ENCODE data around the gene S1PR3.

S1PR3 gene

DNA sequence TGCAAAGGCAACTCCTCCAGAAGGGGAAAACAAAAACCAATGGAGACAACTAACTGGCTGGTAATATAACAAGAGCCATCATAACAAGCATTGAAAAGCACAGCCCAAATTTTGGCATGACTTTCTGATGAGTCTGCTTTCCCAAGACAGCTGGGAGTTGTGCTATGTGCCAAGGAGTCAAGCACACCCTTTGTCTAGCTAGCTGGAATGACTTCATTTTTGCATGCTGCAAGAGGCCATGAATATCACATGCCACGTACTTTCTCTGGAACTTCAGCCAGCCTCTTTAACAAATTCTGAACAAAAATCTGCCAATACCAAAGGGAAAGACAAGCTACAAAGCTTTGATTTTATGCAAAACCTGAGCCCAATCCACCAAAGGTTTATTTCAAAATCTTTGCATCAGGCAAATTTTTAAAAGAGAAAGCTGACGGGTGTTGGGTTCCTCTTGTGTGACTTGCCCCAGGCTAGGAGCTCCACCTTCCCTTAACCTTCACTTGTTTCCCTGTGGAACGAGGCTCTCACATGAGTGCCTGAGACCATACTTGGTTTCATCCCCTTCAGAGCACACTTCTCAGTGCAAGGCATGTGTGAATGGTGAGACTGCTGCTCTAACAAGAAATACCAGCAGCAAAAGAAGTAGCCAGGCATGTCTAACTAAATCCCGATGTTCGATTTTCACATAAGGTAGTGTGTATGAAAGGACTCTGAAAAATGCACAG lies 47.3 kb downstream of the S1PR3 start:
- no peak for DNase-seq (ENCODE audit: low spot score)

DNA sequence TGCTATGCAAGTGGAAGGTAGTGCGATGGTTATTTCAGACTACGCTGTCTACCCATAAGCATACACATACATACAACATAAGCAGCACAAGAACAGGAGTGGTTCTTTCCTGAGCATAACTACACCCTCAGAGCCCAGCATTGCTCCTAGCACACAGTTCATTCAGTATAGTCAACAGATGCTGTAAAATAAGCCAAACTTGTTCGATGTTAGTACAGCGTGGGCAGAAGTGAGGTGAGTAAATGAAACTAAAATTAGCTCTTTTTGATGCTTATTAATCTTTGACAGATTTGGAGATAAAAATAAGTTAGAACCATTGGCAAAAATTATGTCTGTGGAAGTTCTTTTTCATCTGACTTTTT lies 47.8 kb downstream of the S1PR3 start:
- no peak for DNase-seq (ENCODE audit: low spot score)

DNA sequence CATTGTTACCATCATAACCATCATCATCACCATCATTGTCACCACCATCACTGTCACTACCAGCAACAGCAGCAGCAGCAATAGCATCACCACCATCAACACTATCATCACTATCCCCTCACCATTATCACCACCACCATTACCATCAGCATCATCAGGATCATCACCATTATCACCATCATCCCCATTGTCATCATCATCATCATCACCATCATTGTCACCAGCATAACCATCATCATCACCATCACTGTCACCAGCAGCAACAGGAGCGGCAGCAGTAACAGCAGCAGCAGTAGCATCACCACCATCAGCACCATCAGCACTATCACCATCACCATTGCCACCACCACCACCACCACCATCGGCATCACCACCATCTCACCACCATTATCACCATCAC lies 48.4 kb downstream of the S1PR3 start:
- no peak for DNase-seq (ENCODE audit: low spot score)

DNA sequence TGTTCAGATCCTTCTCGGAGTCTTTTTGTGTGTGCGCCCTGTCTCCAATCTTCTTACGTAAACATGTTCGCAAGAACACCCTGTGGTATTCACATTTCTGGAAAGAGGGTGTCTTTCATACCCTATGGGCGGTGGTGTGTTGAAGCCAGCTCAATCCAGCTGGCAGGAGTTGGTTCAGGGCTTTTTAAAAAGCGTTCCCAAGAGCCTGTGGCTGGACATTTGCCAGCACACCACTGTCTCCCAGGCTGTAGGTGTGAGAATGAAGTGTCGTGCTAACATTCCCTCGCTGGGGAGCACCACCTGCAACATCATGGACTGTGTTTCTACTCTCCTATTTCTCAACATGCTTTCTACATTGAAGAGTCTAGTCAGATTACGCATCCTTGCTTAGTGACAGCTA lies 51.7 kb downstream of the S1PR3 start:
- no peak for DNase-seq (ENCODE audit: low spot score)

DNA sequence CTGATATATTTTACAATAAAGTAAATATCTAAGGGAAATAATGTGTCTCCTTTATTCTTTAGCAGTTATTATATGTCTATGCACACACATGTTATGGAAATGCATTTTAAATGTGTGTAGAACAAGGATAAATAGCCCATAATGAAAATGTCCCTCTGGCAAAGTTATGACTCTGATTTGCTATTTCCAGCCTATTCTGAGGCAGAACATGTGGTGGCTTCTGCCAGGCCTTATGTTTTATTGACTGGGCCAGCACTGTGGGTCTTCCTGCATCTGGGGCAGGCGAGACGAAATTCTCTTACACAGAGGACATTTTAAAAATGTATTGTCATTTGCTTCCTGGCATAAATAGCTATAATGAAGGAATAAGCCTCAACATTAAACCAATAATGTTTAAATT lies 52.8 kb downstream of the S1PR3 start:
- no peak for DNase-seq (ENCODE audit: low spot score)

DNA sequence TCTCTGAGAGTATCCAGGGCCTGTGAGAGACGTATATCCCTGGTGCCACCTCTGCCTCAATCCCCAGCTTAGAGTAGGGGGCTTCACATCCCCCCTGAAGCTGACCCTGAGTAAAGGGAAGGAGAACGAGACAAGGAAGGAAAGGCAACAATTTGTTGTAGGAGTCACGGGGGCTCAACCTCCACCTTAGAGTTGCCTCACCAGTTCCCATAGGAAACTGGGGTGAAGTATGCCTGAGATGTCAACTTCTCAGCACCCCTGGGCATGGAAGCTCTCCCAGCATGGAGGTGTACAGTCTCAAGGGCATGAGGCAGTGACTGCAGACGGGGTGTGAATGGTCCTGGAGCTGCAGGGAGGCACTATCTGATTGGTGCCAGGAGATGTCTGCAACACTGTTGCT lies 53.6 kb downstream of the S1PR3 start:
- DNase-seq (ENCODE audit: low spot score): no peak

DNA sequence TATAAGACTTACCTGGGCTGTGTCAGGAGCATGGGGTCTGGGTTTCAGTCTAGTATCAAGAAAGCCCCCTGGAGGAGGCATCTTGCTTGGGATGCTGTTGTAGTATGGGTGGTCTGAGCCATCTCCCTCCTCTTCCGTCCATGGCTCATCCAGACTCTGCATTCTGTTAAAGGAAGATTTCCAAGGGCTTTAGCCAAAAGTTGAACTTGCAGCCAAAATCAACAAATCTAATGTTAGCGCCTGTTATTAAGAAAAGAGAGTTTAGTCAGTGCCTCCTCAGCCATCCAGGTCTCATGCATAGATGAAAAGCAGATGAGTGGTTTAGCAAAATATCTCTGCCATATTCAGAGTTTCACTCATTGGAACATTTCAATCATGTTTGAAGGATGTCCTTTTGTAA lies 55.6 kb downstream of the S1PR3 start:
- DNase-seq (ENCODE audit: low spot score): peak; percentile 17

DNA sequence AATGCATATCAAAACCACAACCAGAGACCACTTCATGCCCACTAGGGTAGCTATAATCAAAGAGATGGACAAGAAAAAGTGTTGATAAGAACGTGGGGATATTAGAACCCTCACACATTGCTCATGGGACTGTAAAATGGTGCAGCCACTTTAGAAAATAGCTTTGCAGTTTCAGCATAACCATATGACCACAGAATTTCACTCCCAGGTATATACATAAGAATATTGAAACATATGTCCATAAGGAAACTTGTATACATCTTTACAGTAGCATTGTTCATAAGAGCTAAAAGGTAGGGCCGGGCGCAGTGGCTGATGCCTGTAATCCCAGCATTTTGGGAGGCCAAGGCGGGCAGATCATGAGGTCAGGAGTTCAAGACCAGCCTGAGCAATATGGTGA lies 56.4 kb downstream of the S1PR3 start:
- no peak for DNase-seq (ENCODE audit: low spot score)

DNA sequence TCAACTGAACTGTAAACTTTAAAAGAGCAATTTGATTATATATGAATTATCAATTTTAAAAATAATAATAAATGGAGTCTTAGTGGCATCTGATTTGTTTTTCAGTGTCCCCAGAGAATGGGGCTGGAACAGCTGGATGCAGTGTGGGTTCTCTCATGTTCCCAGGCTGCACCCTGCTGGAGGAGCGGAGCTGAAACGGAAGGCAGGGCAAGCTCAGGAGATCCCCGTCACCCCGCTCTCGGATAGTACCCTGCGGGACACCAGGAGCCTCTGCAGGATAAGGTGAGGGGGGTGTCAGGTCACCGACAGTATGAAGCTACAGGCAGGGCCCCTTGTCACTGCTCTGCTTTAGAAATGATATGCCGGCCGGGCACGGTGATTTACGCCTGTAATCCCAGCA lies 57.3 kb downstream of the S1PR3 start:
- DNase-seq (ENCODE audit: low spot score): no peak

DNA sequence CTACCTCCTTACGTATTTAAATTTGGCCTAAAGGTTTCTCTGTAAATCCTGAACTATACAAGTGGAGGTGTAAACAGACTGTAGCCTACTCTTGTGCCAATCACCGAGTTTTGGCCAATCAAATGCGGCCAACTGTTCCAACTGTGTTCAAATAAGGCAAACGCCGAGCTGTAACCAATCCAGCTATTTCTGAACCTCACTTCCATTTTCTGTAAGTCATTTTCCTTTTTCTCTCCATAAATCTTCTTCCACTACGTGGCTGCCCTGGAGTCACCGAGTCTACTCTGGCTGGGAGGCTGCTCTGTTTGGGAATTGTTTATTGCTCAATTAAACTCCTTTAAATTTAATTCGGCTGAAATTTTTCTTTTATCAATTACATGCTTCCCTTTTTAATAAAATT lies 58.4 kb downstream of the S1PR3 start:
- DNase-seq (ENCODE audit: low spot score): no peak

DNA sequence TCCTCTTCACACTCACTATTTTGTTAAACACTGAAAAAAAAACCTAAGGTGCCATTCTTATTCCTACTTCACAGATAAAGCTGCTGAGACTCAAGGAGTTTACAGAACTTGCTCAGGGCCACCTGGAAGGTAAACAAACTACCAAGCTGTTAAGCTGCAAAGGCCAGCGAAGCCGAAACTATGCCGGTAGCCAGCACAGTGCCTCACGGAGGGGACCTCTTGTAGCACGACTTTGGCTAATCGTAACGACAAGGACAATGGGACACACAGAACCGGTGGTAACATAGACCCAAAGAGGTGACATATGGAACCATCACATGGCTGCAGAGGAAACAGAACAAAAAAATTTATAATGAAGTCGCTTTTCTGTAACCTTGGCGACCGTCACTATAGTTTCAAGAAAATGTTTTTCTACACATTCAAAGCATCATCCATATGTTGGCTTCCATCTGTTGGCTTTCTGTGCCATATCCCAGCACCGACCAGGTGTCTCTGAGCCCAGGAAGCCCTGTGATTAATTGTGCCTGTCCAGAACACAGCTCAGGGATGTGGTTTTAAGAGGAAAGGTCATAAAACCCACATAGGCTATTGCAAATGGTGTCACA lies 60.3 kb downstream of the S1PR3 start:
- no peak for DNase-seq (ENCODE audit: low spot score)

DNA sequence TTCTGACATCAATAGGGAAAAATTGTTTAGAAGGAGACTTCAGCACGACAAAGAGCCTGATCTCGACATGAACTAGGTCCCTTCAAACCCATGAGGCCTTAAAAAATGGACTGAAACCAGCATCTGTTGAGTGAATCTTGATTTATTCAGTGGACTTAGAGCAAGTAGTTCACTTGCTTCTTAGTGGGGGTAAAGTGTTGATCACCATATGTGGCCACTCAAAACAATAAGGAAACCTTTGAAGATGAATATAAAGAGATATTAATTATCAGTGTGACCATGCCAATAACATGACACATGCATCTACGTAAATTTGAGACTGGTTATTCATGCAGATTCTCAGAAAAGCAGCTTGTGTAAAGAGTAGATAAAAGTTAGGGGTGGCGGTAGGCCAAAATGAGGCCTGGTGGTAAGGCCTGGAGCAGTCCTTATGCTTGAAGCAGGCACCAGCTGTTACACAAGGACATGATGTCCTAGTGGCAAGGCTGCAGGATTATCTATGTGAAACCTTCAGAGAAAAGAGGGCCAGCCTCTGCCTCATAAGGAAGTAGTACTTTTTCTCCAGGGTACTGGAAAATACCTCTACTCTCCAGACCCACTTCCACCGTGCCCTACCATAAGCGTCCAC lies 61.3 kb downstream of the S1PR3 start:
- no peak for DNase-seq (ENCODE audit: low spot score)

DNA sequence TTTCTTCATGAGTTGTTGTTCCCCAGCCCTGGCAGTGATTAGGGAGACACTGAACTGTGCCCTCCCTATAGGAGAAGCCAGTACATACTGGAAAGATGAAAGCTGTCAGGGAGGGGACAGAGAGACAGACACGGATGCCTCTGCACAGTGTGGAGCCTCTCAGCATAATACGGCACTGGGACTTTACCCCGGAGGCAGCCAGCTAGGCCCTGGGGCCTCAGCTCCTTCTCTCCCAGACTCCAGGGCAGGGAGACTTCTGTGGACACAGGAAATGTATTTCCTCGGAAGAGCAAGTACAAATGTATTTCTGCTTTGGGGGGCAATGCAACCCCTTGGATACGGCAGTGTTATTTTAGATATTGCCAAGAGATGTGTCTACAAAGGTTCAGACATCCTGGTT lies 62.0 kb downstream of the S1PR3 start:
- no peak for DNase-seq (ENCODE audit: low spot score)

Data from hepatic stellate cell (primary cell).